Kidney glomerular epithelial cell (primary cell): ENCODE data around the gene FHAD1.

Experiments used
- DNase-seq: peaks from one replicate; lab custom pipeline; 2025; lab: John Stamatoyannopoulos, UW

Gene FHAD1

DNA sequence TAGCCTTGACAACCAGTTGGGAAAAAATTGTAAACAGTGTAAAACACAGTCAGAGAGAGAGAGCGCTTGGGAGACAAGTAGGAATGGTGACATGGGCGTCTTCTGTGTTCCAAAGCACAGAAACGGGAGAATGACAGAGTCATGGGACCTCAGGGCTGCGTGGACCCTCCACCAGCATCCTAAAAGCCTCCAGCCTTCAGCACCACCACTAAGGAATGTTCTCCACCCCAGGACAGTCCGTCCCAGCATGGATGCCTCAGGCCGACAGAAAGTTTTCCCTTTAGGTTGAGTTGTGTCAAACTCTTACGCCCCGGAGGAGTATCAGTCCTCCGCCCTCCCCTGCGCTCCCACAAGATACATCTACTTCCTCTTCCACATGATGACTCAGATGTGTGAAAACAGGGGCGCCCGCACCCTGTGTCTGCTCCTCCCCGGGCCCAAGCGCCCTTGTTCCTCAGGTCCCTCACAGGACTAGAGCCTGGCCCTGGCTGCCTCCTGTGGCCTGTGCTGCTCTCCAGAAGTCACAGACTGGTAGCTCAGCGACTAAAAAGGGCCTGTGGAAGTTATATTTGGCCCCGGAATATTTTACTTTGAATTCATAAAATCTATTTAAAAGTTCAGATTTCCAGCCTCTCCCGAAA is 98.8 kb downstream of the FHAD1 start:
- no peak for DNase-seq

DNA sequence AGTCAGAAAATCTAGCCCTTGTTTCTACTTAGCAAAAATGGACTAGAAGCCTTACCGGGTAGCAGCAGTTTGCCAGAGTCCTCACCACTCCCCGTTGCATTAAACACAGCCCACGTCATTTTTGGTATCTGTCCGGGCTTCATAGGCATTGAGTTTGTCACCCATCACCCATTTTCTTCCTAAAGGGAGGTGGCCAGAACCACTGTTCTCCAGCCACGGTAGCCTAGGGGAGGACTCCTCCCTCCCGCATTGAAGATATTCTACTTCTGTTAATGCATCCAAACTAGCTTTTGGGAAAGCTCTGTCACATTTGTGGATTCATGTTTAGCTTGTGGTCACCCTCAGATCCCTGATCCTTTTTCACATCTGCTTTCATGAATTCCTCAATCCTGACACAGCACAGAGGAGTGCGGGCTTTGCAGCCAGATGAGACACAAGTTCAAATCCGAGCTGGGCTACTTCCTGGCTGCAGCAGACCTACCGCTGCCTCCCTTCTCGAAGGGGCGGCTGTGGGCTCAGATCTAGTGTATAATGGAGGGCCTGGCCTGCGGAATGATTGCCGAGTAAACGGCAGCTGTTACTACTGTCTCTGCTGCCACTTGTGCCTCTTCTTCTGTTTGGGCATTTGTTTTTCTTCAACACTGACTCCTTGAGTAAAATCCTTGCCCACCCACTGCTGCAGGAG is 99.5 kb downstream of the FHAD1 start:
- no peak for DNase-seq

DNA sequence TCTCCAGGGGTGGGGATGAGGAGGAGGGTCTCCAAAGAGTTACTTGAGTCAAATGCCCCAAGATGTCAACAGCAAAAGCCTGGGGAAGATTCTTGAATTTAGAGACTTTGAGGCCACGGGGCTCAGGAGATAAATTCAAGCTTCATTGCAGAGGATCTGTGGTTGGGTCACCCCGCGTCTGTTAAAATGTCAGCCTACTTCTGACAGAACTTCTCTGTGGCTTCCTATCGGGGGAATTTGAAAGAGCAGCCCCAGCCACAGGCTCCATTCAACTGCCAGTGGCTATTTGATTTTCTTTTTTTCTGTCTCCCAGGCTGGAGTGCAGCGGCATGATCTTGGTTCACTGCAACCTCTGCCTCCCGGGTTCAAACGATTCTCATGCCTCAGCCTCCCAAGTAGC is 100.2 kb downstream of the FHAD1 start:
- no peak for DNase-seq

DNA sequence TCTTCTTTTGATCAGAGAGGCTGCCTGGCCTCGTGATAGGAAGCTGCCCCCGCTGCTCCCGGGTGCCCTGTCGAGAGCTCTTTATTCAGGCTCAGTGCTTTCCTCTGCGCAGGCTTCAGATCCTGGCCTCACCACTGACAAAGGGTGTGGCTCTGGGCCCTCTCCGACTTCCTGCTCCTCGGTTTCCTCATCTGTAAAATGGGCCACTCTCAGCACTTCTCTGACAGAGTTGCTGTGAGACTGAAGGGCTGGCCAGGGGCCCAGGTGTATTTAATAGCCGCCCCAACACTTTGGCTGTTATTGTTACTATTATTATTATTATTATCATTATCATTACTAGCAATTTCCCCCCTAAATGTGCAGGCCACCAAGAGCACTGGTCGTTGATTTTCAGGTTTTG is 101.6 kb downstream of the FHAD1 start:
- no peak for DNase-seq

DNA sequence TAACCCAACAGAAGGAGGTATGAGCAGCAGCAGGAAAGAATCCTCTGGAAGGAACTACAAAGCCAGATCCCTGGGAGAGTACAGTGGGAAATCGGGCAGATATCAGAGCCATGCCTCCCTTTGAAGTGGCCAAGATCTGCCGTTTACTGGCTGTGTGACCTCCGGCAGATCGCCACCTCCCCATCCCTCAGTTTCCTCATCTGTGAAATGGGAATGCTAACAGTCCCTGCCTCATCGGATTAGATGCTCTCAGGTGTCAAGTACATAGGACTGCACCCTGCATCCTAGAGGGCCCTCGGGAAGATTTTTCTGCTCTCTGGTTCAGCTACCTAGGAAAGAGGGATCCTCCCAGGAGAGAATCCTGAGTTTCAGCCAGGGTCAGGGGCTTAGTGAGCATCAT is 102.1 kb downstream of the FHAD1 start:
- no peak for DNase-seq

DNA sequence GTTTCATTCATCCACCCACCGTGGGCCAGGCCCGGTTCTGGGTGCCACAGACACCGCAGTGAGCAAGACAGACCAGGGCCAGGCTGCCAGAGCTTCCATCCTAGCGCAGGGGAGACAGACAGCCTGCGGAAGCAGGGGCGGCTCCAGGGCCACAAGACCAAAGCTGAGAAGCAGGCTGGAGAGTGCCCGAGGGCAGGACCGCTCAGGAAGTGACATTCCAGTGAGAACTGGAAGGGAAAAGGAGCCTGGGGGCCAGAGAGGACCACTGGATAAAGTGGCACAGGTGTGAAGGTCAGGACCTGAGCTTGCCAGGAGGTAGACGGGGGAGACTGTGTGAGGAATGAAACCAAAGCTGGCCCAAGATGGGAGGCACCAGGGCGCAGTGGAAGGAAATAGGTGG is 103.1 kb downstream of the FHAD1 start:
- DNase-seq: no peak

DNA sequence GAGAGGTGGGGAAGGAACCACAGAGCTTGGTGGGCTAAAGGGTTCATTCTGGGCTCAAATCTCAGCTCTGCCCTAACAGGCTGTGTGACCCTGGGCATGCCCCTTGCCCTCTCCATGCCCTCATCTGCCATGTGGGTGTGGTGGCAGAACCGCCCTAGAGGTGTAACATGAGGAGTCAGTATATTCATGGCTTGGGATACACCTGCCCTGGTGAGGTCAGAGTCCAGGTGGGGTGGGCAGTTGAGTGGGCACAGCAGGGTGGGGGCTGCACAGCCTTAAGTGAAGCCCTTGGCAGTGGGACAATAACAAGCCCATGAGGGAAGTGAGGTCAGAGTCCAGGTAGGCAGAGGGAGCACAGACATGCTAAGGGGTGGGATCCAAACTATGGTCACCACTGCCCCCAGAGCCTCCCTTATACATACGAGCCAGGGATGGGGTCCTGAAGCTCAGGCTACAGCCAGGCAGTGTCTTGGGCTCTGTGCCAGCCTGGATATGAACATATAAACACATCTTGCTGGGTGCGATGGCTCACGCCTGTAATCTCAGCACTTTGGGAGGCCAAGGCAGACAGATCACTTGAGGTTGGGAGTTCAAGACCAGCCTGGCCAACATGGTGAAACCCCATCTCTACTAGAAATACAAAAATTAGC is 103.7 kb downstream of the FHAD1 start:
- no peak for DNase-seq

DNA sequence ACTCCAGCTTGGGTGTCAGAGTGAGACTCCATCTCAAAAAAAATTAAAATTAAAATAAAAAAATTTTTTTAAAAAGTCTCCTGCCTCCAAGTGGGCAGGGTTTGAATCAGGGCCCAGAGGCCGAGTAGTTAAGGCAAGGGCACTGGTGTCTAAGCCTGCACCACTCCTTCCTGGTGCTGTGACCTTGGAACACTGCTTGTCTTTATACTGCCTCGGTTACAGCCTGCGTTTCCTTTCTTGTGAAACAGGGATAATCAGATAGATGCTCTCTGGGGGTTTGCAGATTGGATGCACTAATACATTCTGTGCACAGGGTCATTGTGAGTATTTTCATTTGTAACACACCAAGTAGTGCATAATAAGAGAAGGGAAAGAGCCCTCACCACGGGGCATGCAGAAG is 104.3 kb downstream of the FHAD1 start:
- no peak for DNase-seq

DNA sequence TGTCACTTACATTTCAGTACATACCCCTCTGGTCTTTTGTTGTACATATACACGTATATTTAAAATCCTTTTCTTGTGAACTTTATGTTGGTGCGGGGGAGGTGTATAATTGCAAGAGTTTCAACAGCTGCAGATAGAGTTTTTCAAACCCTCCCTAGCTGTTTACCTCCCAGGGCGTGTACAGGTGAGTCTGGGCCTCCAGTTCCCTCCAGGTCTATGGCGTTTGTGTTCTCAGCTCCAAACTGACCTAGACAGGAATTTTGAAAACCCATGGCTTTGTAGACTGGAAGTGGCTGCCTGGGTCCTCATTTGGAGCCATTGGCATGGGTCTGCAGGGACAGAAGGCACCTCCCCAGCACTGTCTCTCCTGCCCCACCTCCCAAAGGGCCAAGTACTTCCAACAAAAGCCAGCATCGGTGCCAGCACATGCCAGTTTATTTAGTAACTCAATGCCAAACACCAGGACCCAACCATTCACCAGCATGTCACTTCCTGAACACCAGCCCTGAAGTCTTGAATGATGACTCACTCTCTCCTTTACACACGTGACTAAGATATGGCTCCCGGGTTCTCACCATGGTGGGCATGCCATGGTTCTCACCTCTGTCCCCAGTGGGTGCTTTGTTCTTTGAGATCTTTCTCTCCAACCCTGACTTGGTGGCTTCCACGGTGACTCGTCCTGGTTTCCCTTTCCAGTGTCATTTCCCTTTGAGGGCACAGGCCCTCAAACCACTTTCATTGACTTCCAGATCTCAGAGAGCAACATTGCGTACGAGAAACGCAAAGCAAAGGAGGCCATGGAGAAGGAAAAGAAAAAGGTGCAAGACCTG is 105.3 kb downstream of the FHAD1 start:
- DNase-seq: peak; percentile 82

DNA sequence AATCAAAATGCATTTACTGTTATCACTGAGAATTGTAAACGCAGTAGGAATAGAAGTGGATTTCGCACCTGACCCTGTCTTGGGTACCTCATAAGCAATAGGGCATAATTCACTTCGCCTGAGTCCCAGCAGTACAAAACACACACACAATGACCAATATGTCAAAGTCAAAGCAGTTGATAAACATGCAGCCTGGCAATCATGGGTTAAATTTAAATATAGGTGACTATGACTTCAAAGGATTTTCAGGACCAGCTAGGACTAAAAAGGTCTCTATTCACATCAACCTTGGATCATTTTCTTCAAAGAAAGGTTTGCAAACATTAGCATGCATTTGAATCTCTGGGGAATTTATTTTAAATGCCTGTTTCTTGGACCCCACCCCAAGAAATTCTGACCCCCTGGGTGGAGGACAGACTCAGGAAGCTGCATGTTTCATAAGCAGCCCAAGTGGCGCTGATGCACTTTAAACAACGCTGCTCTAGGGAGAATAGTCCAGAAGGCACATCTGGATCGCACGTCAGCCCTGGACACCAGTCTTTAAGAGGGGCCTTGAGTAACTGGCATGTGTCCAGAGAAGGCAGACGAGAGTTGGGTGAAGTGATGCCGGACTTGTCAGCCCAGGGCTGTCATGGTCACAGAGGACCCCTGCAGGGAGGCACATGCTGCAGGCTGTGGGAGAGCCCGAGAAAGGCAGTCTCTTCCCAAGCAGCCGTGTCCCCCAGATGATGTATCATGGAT is 107.0 kb downstream of the FHAD1 start:
- no peak for DNase-seq

DNA sequence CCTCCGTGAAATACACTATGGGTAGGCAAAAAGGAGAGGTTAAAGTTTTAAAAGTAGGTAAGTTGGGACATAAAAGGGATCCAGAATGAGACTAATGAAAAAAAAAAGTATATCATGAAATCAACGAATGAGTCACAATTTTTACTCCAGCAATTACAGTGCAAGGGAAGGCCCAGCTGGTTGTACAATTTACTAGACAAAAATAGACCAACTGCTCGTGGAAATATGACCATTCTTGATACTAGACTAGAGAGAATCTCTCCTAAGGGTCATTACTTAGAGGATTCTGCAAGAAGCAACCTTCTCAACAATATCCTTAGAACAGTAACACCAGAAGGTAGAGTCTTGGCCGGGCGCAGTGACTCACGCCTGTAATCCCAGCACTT is 107.5 kb downstream of the FHAD1 start:
- DNase-seq: no peak

DNA sequence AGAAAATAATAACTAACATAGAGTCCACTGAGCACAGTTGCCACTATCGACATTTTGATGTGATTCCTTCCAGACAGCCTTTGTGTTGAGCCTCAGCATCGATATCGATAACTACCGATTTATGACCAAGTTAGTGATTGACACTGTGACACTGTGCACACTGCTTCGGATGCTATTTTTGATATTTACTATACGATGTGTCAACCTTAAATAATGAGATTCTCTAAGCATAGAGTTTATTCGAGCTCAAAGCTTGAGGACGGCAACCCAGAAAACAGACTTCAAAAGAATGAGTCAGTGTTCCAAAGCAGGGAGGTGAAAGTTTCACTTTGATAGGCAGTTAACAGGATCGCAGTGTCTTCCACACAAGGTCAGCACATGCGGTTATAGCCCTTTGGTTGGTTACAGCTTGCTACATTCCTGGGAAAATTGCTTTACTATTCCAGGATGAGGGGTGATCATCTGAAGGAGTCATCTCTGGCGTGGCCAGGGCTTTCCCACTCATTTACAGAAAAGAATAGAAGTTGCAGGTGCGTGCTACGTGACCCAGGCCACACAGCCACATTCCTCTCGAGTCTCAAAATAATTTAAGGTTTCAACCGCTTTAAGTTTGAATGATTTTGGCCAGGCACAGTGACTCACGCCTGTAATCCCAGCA is 109.1 kb downstream of the FHAD1 start:
- DNase-seq: peak; percentile 55

DNA sequence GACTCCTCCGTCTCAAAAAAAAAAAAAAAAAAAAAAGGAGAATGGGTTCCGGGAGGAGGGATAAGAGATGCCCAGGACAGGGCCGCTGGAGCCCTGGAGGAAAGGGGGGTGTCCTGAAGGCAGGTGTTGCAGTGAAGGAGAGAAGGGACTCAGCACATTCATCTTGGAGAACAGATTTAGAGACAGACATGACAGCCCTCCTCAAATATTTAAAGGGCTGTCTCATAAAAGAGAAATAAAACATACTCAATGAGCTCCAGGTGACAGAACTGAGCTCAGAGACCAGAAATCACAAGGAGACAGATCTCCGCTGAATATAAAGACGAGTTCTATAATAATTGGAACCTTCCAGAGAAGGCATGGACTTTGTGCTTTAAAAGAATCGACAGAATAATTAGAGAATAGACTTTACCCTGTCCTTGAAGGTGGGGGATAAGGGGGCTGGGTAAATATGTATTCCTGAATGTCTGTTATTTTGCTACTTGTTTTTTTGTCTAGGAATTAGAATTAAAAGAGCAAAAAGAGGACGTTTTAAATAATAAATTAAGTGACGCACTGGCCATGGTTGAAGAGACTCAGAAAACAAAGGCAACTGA is 110.7 kb downstream of the FHAD1 start:
- no peak for DNase-seq

DNA sequence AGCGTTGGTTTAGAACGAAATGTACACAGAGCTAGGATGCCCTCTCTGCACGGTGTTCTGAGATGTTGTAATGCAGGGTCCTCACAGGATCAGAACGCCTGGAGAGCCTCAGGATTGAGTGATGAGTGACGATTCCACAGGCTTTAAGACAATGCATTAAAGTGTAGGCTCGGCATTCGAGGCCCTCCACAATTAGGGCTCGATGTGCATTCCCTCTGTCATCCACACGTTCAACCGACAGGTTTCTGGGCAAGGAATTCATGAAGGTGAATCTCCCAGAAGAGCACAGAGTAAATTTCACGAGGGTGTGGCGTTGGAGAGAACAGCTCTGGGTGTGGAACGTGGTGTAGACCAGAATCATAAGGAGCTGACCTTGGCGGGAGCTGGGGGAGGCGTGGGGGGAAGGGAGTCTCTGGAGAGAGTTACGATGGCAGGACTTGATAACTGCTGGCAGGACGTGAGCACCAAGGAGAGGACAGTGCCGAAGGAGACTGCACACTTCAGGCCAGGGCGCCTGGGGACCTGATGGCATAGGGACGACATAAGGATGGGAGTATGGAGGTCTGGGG is 111.6 kb downstream of the FHAD1 start:
- DNase-seq: no peak

DNA sequence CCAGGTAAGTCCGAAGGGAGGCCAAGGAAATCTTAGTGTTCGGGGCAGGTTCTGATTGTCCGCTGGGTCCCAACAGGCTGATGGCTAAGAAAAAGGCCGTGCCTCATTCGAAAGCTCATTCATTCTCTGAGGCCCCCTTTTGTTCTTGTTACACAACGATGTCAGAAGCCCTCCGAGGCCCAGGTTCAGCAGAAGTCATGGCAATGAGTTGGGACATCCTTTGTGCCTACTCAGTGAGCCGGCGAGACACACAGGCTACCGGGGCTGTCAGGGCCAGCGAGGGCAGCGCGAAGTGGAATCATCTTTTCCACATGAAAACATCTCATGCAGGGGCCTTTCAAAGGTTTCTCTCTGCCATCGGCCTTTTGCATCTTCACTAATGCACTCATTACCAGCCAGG is 113.7 kb downstream of the FHAD1 start:
- no peak for DNase-seq

DNA sequence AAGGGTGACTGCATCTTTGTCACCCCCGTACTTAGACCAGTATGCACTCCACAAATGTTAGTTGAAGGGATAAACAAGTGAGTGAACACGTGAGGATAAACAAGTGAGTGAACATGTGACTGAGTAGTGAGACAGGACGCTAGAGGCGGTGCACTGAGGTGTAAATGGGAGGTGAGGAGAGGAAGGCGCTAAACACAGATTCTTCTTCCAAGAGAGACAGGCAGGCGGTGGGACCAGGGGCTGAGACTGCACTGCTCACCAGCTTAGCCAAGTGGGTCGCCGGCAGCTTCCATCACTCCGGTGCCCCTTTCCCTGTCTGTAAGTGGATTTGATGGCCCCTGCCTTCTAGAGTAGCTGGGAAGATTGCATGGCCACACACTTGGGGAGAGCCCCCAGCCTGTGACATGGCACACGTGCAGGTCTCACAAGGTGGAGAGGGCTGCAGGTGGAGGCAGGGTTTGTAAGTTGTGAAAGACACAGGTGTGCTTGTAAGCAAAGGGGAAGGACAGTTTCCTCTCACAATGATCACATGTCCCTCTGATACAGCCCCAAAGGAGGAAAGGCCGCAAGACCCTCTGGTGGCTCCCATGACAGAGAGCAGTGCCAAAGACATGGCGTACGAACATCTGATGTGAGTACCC is 115.2 kb downstream of the FHAD1 start:
- no peak for DNase-seq

DNA sequence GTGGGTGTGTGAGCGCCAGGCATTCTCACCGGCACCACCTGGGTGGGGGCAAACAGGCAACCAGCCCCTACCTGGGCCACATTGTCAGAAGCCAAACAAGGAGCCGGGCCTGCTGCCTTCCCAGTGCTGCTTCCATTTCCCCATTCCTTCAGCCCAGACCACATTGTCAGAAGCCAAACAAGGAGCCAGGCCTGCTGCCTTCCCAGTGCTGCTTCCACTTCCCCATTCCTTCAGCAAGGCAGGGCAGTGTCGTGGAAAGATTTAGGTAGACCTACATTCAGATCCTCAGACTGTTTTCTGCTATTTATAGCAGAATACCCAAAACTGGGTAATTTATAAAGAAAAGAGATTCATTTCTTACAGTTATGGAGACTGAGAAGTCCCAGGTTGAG is 115.7 kb downstream of the FHAD1 start:
- no peak for DNase-seq

DNA sequence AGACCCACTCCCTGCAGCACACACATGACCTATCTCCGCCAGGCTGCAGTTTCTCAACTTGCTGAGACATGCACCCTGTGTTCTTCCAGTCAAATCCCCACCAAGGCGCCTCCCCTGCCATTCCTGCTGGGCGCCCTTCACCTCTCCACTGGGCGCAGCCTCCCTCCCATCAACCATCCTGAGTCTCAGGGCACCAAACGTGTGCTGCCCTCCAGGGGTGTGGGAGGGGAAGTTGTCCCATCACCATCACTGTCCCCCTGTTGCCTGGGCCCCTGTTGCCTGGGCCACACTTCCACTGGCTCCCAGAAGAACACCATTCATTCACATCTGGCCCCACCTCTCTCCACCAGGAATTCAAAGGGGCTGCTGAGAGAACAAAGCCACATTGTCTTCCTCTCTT is 117.7 kb downstream of the FHAD1 start:
- DNase-seq: no peak

DNA sequence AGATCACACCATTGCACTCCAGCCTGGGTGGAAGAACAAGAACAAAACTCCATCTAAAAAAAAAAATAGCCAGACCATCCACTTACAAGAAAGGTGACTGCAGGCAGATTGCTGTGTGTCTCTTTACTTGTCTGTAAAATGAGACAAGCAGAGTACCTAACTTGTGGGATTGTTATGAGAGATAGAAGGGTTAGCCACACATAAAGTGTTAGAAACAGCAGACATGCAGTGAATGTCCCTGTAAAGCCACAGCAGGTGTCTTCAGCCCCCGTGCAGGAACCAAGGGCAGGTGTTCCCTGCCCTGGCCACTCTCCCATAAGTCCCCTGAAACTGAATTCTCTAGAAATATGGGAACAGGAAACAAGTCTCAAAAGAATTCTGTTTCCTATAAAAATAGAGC is 121.9 kb downstream of the FHAD1 start:
- no peak for DNase-seq

DNA sequence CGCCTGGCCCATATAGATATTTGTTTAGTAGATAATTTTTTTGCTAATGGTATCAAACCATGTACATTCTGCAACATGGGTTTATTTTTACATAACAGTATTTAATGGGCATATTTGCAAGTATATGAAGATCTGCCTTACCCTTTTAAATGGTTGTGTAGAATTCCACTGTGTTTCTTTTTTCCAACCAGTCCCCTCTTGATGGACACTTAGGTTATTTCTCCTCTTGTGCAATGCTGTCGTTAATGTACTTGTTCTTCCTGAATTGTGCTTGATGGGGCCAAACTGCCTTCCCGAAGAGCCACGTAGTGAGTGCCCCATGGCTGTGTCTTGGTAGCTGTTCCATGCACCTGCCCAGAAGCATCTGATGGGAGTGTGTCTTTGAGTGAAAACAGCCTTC is 123.2 kb downstream of the FHAD1 start:
- no peak for DNase-seq
